ENCODE results near the gene RELN.

GRCh38 chr7:103571586-103571985 is 417.9 kb downstream of the RELN start:
- TF ChIP-seq MTA3 (IDR thresholded peaks at IDR 0.05; ENCODE audit: borderline replicate concordance) = no peak
- TF ChIP-seq MYC (IDR thresholded peaks at IDR 0.05; ENCODE audit: low read depth, low read length) = no peak
- no peak for TF ChIP-seq MYC (CRISPR knock-in tag; IDR thresholded peaks at IDR 0.05; ENCODE audit: borderline replicate concordance, low read depth)
- no peak for TF ChIP-seq POLR2AphosphoS5 (IDR thresholded peaks at IDR 0.05; ENCODE audit: control insufficient read depth, insufficient read depth, low read depth, low read length)
- TF ChIP-seq E2F5 (CRISPR knock-in tag; IDR thresholded peaks at IDR 0.05) = no peak
